ENCODE results near the gene TCEA2.

- TF ChIP-seq POLR2A (IDR thresholded peaks at IDR 0.05) (no peak), CTCF (IDR thresholded peaks at IDR 0.05) (no peak)
Measured at GRCh38 chr20:64080013-64080812, 17.2 kb downstream of the TCEA2 start, which contains the start of gene OPRL1.
